ENCODE measurements around the gene GNAI3. TPM values are rescaled to one million over a fixed set of nuclear protein-coding genes. Genes with fewer than 3 reads are reported as not detected.

Gene GNAI3
- polyA plus RNA-seq, 1 donor (not counting 4 experiments of a cell fraction or from before 2014, with no cell fraction given) = 14.1 TPM

DNA sequence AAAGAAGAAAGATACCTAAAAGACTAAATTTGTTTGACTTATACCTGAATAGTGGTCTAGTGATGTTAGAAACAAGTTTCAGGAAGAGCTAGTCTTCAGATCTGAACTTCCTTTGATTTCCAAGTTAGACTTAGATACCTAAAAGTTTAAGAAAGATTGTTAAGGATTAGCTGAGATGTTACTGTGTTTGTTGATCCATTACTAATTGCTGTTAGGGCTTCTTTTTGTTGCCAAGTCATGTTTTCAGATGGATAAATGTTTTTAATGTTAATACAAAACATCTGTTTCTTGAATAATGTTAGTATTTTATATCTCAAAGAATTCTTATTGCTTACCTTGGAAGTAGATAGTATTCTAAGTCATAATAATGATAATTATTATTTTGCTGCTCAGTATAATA, 11.6 kb downstream of the GNAI3 start:
- H3K4me2 ChIP-seq (ENCODE audit: control insufficient read depth, extremely low read depth, insufficient read depth, low read depth, low read length) = no peak overlapping the region
- DNase-seq (ENCODE audit: low read depth, low spot score) = no peak
- no peaks in the 10 kb centered on the region for H3K36me3 ChIP-seq (ENCODE audit: control insufficient read depth in 2 of 2, extremely low read depth in 1 of 2, insufficient read depth in 2 of 2, low read length in 2 of 2)
- no peak overlapping the region for H2AFZ ChIP-seq (ENCODE audit: control insufficient read depth, low read length)
- H3K27me3 ChIP-seq (ENCODE audit: control insufficient read depth, extremely low read depth, insufficient read depth, low read length) = no peaks in the 10 kb centered on the region
- no peaks in the 10 kb centered on the region for H3K9me1 ChIP-seq (ENCODE audit: control insufficient read depth, extremely low read depth, insufficient read depth, low read length)
- H3K79me2 ChIP-seq (ENCODE audit: control insufficient read depth, insufficient read depth, low read length) = peaks cover 100% of the 10 kb centered on the region
- H3K9me3 ChIP-seq (ENCODE audit: control insufficient read depth, low read depth, low read length) = no peaks in the 10 kb centered on the region
- no peak overlapping the region for H3K9ac ChIP-seq (ENCODE audit: control insufficient read depth, extremely low read depth, insufficient read depth, low read length)
- H3K4me1 ChIP-seq (ENCODE audit: control insufficient read depth, extremely low read depth, insufficient read depth, low read length) = no peaks in the 10 kb centered on the region
- no peak overlapping the region for H3K4me3 ChIP-seq (ENCODE audit: control insufficient read depth in 2 of 3, extremely low read depth in 1 of 3, insufficient read depth in 2 of 3, low read depth in 1 of 3, low read length in 3 of 3)
- peaks cover 36% of the 10 kb centered on the region for H4K20me1 ChIP-seq (ENCODE audit: control insufficient read depth, extremely low read depth, insufficient read depth, low read length)
- dilution Hi-C loops (cut with MboI; ENCODE audit: extremely low pct_ligation_motif_present, low sequenced_read_pairs) = no loop called here
- TF ChIP-seq, protein P1, sequence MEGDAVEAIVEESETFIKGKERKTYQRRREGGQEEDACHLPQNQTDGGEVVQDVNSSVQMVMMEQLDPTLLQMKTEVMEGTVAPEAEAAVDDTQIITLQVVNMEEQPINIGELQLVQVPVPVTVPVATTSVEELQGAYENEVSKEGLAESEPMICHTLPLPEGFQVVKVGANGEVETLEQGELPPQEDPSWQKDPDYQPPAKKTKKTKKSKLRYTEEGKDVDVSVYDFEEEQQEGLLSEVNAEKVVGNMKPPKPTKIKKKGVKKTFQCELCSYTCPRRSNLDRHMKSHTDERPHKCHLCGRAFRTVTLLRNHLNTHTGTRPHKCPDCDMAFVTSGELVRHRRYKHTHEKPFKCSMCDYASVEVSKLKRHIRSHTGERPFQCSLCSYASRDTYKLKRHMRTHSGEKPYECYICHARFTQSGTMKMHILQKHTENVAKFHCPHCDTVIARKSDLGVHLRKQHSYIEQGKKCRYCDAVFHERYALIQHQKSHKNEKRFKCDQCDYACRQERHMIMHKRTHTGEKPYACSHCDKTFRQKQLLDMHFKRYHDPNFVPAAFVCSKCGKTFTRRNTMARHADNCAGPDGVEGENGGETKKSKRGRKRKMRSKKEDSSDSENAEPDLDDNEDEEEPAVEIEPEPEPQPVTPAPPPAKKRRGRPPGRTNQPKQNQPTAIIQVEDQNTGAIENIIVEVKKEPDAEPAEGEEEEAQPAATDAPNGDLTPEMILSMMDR (optimal IDR thresholded peaks at IDR 0.05 in 1 of 3, IDR thresholded peaks at IDR 0.05 in 1 of 3, conservative IDR thresholded peaks at IDR 0.05 in 1 of 3; ENCODE audit: extremely low read depth in 1 of 3, insufficient read depth in 2 of 3, low read length in 3 of 3) = no peak
- no peak for TF ChIP-seq EZH2 (IDR thresholded peaks at IDR 0.05; ENCODE audit: low read length)
- FAIRE-seq = no peak
- H3K27ac ChIP-seq (ENCODE audit: control insufficient read depth, insufficient read depth, low read length) = no peak overlapping the region

DNA sequence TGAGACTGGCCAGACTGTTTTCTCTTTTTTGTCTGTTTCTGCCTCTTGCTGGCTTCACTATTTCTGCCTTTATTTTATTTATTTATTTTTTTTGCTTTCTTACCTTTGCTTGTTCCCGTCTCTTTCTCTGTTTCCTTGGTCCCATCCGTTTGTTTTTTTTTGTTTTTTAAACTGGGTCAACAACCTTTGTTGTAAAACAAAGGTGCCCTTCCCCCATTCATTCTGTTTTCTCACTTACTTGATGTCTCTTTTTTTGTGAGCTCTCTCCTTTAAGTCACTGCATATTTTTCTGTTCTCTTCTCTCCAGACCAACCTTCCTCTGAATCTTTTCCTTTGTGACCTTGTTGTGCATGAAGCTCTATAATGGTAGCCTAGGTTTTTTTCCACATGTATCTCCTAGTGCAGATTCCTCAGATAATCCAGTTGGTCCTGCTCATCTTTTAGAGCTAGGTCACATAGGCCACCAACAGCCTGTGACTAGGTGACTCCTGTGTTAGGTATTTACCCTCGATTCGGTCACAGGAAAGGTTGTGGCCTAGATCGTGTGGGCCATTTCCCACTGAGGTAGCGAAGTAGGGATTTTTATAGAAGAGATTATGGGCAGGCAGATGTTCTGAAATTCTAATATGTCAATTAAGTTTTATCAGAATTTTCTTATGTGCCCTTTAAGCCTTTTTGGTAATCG, 15.9 kb downstream of the GNAI3 start:
- Histone ChIP-seq H3K4me2 (ENCODE audit: control insufficient read depth, extremely low read depth, insufficient read depth, low read depth, low read length) (no peak overlapping the region), H3K9me3 (ENCODE audit: control insufficient read depth, low read depth, low read length) (no peaks in the 10 kb centered on the region), H4K20me1 (ENCODE audit: control insufficient read depth, extremely low read depth, insufficient read depth, low read length) (peaks cover 17% of the 10 kb centered on the region), H3K36me3 (ENCODE audit: control insufficient read depth in 2 of 2, extremely low read depth in 1 of 2, insufficient read depth in 2 of 2, low read length in 2 of 2) (no peaks in the 10 kb centered on the region), H3K27ac (ENCODE audit: control insufficient read depth, insufficient read depth, low read length) (no peak overlapping the region), H3K4me1 (ENCODE audit: control insufficient read depth, extremely low read depth, insufficient read depth, low read length) (peaks cover 5% of the 10 kb centered on the region), H2AFZ (ENCODE audit: control insufficient read depth, low read length) (no peak overlapping the region), H3K9ac (ENCODE audit: control insufficient read depth, extremely low read depth, insufficient read depth, low read length) (no peak overlapping the region), H3K4me3 (ENCODE audit: control insufficient read depth in 2 of 3, extremely low read depth in 1 of 3, insufficient read depth in 2 of 3, low read depth in 1 of 3, low read length in 3 of 3) (no peak overlapping the region), H3K79me2 (ENCODE audit: control insufficient read depth, insufficient read depth, low read length) (peaks cover 99% of the 10 kb centered on the region), H3K9me1 (ENCODE audit: control insufficient read depth, extremely low read depth, insufficient read depth, low read length) (peaks cover 2% of the 10 kb centered on the region), H3K27me3 (ENCODE audit: control insufficient read depth, extremely low read depth, insufficient read depth, low read length) (no peaks in the 10 kb centered on the region)
- TF ChIP-seq, protein P1 (optimal IDR thresholded peaks at IDR 0.05 in 1 of 3, IDR thresholded peaks at IDR 0.05 in 1 of 3, conservative IDR thresholded peaks at IDR 0.05 in 1 of 3; ENCODE audit: extremely low read depth in 1 of 3, insufficient read depth in 2 of 3, low read length in 3 of 3) = no peak
- no peak for TF ChIP-seq EZH2 (IDR thresholded peaks at IDR 0.05; ENCODE audit: low read length)
- DNase-seq (ENCODE audit: low read depth, low spot score) (no peak), FAIRE-seq (no peak)
- dilution Hi-C loops (cut with MboI; ENCODE audit: extremely low pct_ligation_motif_present, low sequenced_read_pairs) = no loop called here
